Esophagus mucosa (tissue), 1 donor: ENCODE results near the gene FREM1. TPM values are rescaled to one million over a fixed set of nuclear protein-coding genes. Genes with fewer than 3 reads are reported as not detected.
A peak's percentile ranks its signal among the peaks of the same experiment; 100 is the strongest.

Experiments
- ATAC-seq: fragments of 200-7000 bp; cut with Tn5 transposase; one replicate; pipeline ENCODE4 v1.9.1; 2020
- total RNA-seq: library from RNA; stranded (reverse); gene quantifications from one replicate; pipeline ENCODE4 v1.2.4, GENCODE V29; 2023
- donor health status: DM: yes; HTN: yes; CAD: no.

FREM1 gene
- total RNA-seq, 1 donor from 2014 or later, result 0.20 TPM

- ATAC-seq, result no peak
Measured at GRCh38 chr9:14813336-14814248, 96.6 kb downstream of the FREM1 start.

- ATAC-seq, result no peak
Measured at GRCh38 chr9:14812806-14813205, 97.4 kb downstream of the FREM1 start.

- ATAC-seq, result no peak
Measured at GRCh38 chr9:14811844-14812243, 98.4 kb downstream of the FREM1 start.

GRCh38 chr9:14806941-14807520 is 103.2 kb downstream of the FREM1 start:
- ATAC-seq, result no peak

GRCh38 chr9:14799030-14799429 is 111.2 kb downstream of the FREM1 start:
- no peak for ATAC-seq

- ATAC-seq, result no peak
Measured at GRCh38 chr9:14797435-14797834, 112.8 kb downstream of the FREM1 start.

GRCh38 chr9:14793389-14793788 is 116.8 kb downstream of the FREM1 start:
- no peak for ATAC-seq

GRCh38 chr9:14790628-14791027 is 119.6 kb downstream of the FREM1 start:
- ATAC-seq, result no peak

- ATAC-seq, result no peak
Measured at GRCh38 chr9:14788846-14789245, 121.4 kb downstream of the FREM1 start.

GRCh38 chr9:14783358-14783757 is 126.9 kb downstream of the FREM1 start:
- no peak for ATAC-seq

GRCh38 chr9:14782286-14783051 is 127.8 kb downstream of the FREM1 start:
- no peak for ATAC-seq

GRCh38 chr9:14780693-14781092 is 129.5 kb downstream of the FREM1 start:
- no peak for ATAC-seq

- no peak for ATAC-seq
Measured at GRCh38 chr9:14780251-14780650, 130.0 kb downstream of the FREM1 start.

- no peak for ATAC-seq
Measured at GRCh38 chr9:14779566-14780022, 130.6 kb downstream of the FREM1 start.

GRCh38 chr9:14778565-14778964 is 131.7 kb downstream of the FREM1 start:
- ATAC-seq, result no peak

GRCh38 chr9:14775917-14776316 is 134.3 kb downstream of the FREM1 start:
- ATAC-seq, result no peak

GRCh38 chr9:14770592-14770991 is 139.6 kb downstream of the FREM1 start:
- ATAC-seq, result no peak

- ATAC-seq, result peak; percentile 69
Measured at GRCh38 chr9:14769230-14769571, 141.0 kb downstream of the FREM1 start.

GRCh38 chr9:14768405-14769229 is 141.6 kb downstream of the FREM1 start:
- peak; percentile 63 for ATAC-seq

- ATAC-seq, result no peak
Measured at GRCh38 chr9:14766299-14766698, 143.9 kb downstream of the FREM1 start.

GRCh38 chr9:14761584-14761983 is 148.6 kb downstream of the FREM1 start:
- no peak for ATAC-seq

- ATAC-seq, result no peak
Measured at GRCh38 chr9:14760060-14760459, 150.2 kb downstream of the FREM1 start.
